ENCODE data around the gene NUAK1. TPM values are rescaled to one million over a fixed set of nuclear protein-coding genes. Genes with fewer than 3 reads are reported as not detected.

The NUAK1 gene
- total and polyA plus RNA-seq, 2 experiments from 2014 or later, result 5.4 to 16.9 TPM

- TF ChIP-seq, protein P1, sequence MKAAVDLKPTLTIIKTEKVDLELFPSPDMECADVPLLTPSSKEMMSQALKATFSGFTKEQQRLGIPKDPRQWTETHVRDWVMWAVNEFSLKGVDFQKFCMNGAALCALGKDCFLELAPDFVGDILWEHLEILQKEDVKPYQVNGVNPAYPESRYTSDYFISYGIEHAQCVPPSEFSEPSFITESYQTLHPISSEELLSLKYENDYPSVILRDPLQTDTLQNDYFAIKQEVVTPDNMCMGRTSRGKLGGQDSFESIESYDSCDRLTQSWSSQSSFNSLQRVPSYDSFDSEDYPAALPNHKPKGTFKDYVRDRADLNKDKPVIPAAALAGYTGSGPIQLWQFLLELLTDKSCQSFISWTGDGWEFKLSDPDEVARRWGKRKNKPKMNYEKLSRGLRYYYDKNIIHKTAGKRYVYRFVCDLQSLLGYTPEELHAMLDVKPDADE (IDR thresholded peaks at IDR 0.05), result no peak
- TF ChIP-seq, protein P2, sequence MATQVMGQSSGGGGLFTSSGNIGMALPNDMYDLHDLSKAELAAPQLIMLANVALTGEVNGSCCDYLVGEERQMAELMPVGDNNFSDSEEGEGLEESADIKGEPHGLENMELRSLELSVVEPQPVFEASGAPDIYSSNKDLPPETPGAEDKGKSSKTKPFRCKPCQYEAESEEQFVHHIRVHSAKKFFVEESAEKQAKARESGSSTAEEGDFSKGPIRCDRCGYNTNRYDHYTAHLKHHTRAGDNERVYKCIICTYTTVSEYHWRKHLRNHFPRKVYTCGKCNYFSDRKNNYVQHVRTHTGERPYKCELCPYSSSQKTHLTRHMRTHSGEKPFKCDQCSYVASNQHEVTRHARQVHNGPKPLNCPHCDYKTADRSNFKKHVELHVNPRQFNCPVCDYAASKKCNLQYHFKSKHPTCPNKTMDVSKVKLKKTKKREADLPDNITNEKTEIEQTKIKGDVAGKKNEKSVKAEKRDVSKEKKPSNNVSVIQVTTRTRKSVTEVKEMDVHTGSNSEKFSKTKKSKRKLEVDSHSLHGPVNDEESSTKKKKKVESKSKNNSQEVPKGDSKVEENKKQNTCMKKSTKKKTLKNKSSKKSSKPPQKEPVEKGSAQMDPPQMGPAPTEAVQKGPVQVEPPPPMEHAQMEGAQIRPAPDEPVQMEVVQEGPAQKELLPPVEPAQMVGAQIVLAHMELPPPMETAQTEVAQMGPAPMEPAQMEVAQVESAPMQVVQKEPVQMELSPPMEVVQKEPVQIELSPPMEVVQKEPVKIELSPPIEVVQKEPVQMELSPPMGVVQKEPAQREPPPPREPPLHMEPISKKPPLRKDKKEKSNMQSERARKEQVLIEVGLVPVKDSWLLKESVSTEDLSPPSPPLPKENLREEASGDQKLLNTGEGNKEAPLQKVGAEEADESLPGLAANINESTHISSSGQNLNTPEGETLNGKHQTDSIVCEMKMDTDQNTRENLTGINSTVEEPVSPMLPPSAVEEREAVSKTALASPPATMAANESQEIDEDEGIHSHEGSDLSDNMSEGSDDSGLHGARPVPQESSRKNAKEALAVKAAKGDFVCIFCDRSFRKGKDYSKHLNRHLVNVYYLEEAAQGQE (IDR thresholded peaks at IDR 0.05; ENCODE audit: unreplicated experiment), result no peak
- no peak for TF ChIP-seq ZNF462 (CRISPR knock-in tag; IDR thresholded peaks at IDR 0.05)
- no peak for TF ChIP-seq EZH2phosphoT487 (IDR thresholded peaks at IDR 0.05; ENCODE audit: unreplicated experiment)
- no peak for TF ChIP-seq ZNF331 (CRISPR knock-in tag; IDR thresholded peaks at IDR 0.05; ENCODE audit: low read depth)
- no peak for TF ChIP-seq CTCF (conservative IDR thresholded peaks at IDR 0.05; ENCODE audit: low read depth in 2 of 2)
- no peak for TF ChIP-seq EZH2 (IDR thresholded peaks at IDR 0.05; ENCODE audit: low read depth, unreplicated experiment)
- no peak for TF ChIP-seq STAT1 (IDR thresholded peaks at IDR 0.05; ENCODE audit: unreplicated experiment)
- no peak for TF ChIP-seq CREB1 (CRISPR knock-in tag; IDR thresholded peaks at IDR 0.05; ENCODE audit: low read depth)
- no peak for TF ChIP-seq NANOG (IDR thresholded peaks at IDR 0.05; ENCODE audit: borderline replicate concordance)
- no peak for TF ChIP-seq ZNF114 (CRISPR knock-in tag; IDR thresholded peaks at IDR 0.05)
- no peak for TF ChIP-seq POLR2AphosphoS5 (IDR thresholded peaks at IDR 0.05; ENCODE audit: low read depth)
- TF ChIP-seq JUNB (IDR thresholded peaks at IDR 0.05; ENCODE audit: unreplicated experiment), result no peak
- H3K4me3 Mint-ChIP-seq, result no peak overlapping the region
- H3K27ac ChIP-seq (ENCODE audit: low read depth), result no peak overlapping the region
Observed at GRCh38 chr12:106154751-106155273, 16.1 kb upstream of the NUAK1 start.

More at GRCh38 chr12:106154751-106155273, 16.1 kb upstream of the NUAK1 start:
- ATAC-seq (no peak), DNase-seq (ENCODE audit: low spot score) (no peak)
- Histone ChIP-seq H3K9me2 (ENCODE audit: insufficient read depth) (no peaks in the 10 kb centered on the region), H3K4me2 (no peak overlapping the region), H4K20me1 (replicated peaks; ENCODE audit: insufficient read depth) (no peaks in the 10 kb centered on the region), H2AFZ (no peak overlapping the region), H3K27me3 (ENCODE audit: insufficient read depth) (no peaks in the 10 kb centered on the region), H3K4me1 (ENCODE audit: insufficient read depth) (no peaks in the 10 kb centered on the region), H3F3A (replicated peaks; ENCODE audit: low read depth) (no peaks in the 10 kb centered on the region), H3K79me2 (replicated peaks; ENCODE audit: insufficient read depth) (no peaks in the 10 kb centered on the region), H3K4me3 (no peak overlapping the region), H3K36me3 (ENCODE audit: insufficient read depth) (no peaks in the 10 kb centered on the region)
- Mint-ChIP-seq H3K4me1 (peaks cover 2% of the 10 kb centered on the region; the same call in 1 of the 3 replicates), H3K27ac (no peak overlapping the region), H3K27me3 (ENCODE audit: insufficient read depth, low read depth, poor library complexity) (no peaks in the 10 kb centered on the region), H3K9me3 (no peaks in the 10 kb centered on the region), H3K36me3 (ENCODE audit: low read depth) (no peaks in the 10 kb centered on the region)

Data from GM23338 (cell line).